HG03378 (cell line): ENCODE results near the gene ADAMTS12.

Experiments used
- ATAC-seq: cut with Tn5 transposase; IDR thresholded peaks from one replicate; pipeline ENCODE4 v1.9.1; 2021; ENCODE audit warnings: mild to moderate bottlenecking, moderate library complexity; ENCODE audit not compliant: unreplicated experiment

Gene ADAMTS12

DNA sequence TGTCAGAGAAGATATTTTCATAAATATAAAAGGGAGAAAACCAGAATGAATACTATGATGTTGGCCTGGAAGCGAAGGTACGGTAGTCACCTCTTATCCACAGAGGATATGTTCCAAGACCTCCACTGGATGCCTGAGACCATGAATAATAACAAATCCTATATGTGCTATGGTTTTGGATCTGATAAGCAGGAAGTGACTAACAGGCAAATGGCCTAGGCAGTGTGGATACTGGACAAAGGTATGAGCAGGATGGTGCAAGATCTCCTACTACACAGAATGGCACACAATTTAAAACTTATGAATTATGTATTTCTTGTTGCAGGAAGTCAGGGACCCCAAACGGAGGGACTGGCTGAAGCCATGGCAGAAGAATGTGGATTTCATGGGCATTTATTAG, 48.2 kb downstream of the ADAMTS12 start:
- no peak for ATAC-seq

GRCh38 chr5:33842456-33842855, 49.3 kb downstream of the ADAMTS12 start:
- ATAC-seq: no peak

- ATAC-seq: no peak
These were observed 49.9 kb downstream of the ADAMTS12 start for GRCh38 chr5:33841891-33842290.

GRCh38 chr5:33840927-33841547, 50.8 kb downstream of the ADAMTS12 start:
- ATAC-seq: peak; percentile 92

DNA sequence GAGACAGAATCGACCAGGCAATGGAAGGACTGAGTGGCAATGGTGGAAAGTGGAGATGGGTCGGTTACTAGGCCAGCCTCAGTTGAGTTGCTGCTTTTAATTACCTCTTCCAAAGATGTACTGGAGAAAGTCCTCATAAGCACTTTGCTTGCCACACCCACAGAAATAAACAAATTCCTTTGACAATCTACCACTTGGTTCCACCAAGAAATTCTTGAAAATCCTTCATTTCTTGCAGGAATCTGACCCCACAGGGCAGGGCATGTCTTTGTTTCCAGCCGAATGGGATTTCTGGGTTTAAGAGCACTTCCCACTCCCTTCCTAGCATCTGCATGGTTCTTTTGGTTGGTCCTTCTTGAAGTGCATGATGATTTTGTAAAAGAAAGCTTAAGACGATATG, 54.5 kb downstream of the ADAMTS12 start:
- ATAC-seq: no peak

- no peak for ATAC-seq
These were observed 57.5 kb downstream of the ADAMTS12 start for GRCh38 chr5:33834334-33834733.

- ATAC-seq: no peak
These were observed 58.6 kb downstream of the ADAMTS12 start for GRCh38 chr5:33833237-33833575.

DNA sequence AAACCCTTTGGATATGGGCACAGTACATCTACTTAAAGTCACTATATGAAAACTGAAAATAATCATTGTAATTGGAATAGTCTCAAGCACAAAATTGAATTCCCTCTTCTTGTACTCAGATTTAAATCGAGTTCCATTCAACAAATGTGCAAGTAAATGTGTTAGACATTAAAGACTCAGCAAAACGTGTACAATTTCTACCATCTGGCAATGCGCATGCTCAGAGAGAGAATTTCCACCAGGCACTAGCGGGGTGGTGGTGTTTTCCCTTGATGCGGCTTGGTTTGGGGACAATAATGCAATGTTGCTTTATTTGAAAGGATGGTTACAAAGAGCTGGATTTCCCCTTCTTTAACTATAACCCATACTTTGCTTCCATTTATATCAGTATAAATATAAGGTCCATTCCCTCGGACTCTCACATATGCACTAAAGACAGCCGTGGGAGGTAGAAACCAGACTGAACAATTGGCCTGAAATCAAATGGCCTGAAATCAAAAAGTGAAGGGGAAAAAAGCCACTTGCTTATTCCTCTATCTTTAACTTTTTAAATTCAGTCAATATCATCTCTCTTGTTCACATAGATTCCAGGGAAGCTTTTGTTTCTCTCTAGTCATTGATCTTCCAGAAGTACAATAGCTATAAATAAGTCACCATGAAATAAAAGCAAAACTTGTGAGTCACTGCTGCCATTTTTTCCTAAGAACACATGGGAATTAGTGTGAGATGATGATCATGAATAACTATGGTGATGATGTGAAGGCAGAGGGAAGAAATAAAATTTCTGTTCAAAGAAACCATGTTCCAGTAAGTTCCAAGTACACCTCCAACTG, 59.2 kb downstream of the ADAMTS12 start:
- no peak for ATAC-seq

DNA sequence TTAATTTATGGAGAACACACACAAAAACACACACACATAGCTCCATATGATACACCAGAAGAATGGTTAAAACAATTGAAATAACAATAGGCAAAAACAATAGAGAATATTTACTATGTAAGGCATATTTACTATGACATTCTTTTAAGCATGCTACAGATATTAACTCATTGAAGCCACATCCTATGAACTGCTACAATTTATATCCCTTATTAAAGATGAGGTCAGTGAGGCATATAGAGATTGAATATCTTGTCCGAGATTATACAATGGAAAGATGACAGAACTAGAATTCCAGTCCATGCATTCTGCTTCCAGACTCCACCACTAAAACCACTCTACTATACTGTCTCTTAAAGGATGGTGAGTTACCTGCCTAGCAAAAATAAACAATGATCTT, 60.7 kb downstream of the ADAMTS12 start:
- no peak for ATAC-seq

DNA sequence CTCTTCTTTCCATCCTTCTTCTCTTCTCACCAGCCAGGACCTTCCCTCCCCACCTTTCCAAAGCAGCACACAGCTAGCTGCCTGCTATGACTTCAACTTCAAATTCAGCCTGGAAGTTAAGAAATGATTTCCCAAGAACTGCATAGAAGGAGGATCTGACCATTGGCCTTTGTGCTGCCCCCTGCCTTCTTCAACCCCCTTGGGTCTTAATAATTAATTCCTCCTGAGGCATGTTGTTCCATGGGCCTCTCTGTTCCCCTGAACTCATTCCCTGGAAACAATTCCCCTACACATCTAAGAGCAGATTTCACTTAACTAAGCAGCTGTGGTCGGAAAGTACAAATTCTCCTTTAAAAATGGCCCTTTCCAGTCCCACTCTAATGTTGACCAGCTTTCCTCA, 62.4 kb downstream of the ADAMTS12 start:
- no peak for ATAC-seq

DNA sequence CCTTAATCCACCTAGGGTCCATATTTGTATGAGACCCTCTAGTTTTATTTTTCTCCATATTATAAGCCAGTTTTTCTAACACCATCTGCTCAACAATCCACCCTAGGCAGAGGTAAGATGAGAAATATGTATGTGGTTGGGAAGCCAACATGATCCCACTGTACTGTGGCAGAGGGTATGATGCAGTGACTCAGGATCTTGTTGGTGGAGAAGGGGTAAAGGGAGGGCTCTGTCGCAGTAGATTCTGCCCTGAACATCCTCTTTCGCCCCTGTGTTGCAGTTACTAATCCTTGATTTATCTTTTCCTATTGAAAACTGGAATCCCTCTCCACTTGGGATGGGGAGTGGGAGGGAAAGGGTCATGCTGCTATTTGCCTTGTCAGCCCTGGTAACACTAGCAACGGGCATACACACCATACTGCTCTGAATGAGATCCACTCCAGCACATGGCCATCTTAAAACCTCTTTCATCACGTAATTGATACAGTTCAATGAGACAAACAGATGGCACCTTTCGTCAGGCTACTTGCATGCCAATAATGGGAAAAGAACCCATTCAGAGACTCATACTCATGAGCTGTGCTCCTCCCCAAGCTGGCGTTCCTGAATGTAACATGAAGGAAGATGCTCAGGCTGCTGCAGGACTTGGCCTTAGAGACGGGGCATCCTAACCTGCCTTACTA, 63.0 kb downstream of the ADAMTS12 start:
- no peak for ATAC-seq

- ATAC-seq: no peak
These were observed 63.9 kb downstream of the ADAMTS12 start for GRCh38 chr5:33827885-33828284.

GRCh38 chr5:33827018-33827707, 64.6 kb downstream of the ADAMTS12 start:
- no peak for ATAC-seq

- ATAC-seq: peak; percentile 77
These were observed 67.1 kb downstream of the ADAMTS12 start for GRCh38 chr5:33824516-33825195.

DNA sequence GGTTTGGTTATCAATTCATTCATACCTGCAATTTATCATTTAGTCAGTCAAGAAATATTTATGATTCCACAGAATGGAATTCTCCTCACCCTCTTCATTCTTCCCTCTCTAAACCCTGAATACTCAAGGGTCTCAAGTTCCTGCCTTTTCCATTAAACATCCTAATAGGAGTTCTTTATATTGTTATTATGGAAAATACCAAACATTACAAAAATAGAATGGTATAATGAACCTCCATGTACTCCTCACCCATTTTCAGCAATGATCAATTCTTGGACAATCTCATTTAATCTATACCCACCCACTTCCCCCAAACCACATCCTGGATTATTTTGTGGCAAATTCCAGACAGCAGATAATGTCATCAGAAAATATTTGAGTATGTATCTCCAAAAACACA, 74.5 kb downstream of the ADAMTS12 start:
- ATAC-seq: no peak

- ATAC-seq: no peak
These were observed 75.0 kb downstream of the ADAMTS12 start for GRCh38 chr5:33816791-33817190.

DNA sequence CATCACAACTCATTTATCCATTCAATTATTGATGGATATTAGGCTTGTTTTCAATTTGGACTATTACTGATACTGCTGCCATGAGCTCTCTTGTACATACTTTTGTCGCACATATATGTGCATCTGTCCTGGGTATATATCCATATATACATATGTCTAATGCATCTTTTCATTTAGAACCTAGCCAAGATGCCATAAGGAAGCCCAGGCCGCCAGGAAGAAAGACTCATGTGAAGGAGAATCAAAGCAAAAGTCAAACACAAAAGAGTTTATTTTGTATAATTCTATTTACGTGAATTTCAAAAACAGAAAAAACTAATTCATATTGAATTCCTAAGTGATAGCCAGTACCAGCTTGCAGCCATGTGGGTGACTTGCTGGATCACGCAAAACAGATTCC, 79.0 kb downstream of the ADAMTS12 start:
- no peak for ATAC-seq

GRCh38 chr5:33810491-33811120, 81.2 kb downstream of the ADAMTS12 start:
- ATAC-seq: no peak

GRCh38 chr5:33809936-33810335, 81.9 kb downstream of the ADAMTS12 start:
- no peak for ATAC-seq

GRCh38 chr5:33808699-33809098, 83.1 kb downstream of the ADAMTS12 start:
- ATAC-seq: no peak
